ENCODE data around the gene RBM5. TPM values are rescaled to one million over a fixed set of nuclear protein-coding genes. Genes with fewer than 3 reads are reported as not detected.

Gene RBM5
- total RNA-seq, 1 experiment from 2014 or later = 128 TPM

DNA sequence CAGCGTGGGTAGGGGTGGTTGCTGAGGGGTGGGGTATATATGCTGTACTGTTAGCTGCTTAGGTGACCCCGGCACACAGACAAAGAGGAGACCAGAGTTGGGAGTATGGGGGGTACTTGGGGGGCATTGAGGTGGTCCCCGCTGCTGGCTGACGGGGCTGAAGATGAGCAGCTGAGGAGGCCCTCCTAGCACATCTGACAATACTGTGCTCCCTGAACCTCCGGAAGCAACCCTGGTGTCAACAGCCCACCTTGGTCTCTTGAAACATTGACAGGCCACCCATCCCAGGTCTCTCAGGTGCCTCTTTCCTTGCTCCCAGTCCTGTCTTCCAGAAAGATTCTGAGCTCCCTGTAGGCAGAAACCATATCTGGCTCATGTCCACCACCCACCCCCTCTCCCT lies 47.2 kb downstream of the RBM5 start:
- DNase-seq (no peak), ATAC-seq (no peak)
- no peak overlapping the region for H3K27ac ChIP-seq (ENCODE audit: low read length)
- H3K27me3 ChIP-seq (ENCODE audit: low read length) = no peaks in the 10 kb centered on the region
- intact Hi-C loops (cut with micrococcal nuclease) = no loop called here
- H2AFZ ChIP-seq (ENCODE audit: low read length) = no peak overlapping the region
- ChIA-PET CTCF (no interaction called here), POLR2A (ENCODE audit: unreplicated experiment) (interaction anchor here (0.6 kb wide), 2 partner anchors 29 to 333 kb away, joined by 3 read pairs; partner anchors contain the start of gene INKA1)
- H3K9me3 ChIP-seq (ENCODE audit: low read length) = no peaks in the 10 kb centered on the region
- H3K9ac ChIP-seq (ENCODE audit: low read length) = no peak overlapping the region
- no peaks in the 10 kb centered on the region for H3K9me2 ChIP-seq (replicated peaks; ENCODE audit: low read length)
- BruUV-seq (replicated peaks) = no TSS peak
- H3F3A ChIP-seq (ENCODE audit: low read length, unreplicated experiment) = no peaks in the 10 kb centered on the region
- TF ChIP-seq EZH2phosphoT487 (IDR thresholded peaks at IDR 0.05; ENCODE audit: borderline replicate concordance, low read length) = no peak
- no peak for TF ChIP-seq EZH2 (IDR thresholded peaks at IDR 0.05; ENCODE audit: low read length, unreplicated experiment)
- TF ChIP-seq CTCF (conservative IDR thresholded peaks at IDR 0.05; ENCODE audit: low read depth, low read length) = no peak
- H3K4me1 ChIP-seq (ENCODE audit: insufficient read depth, low read length) = peaks cover 11% of the 10 kb centered on the region
- H3K4me2 ChIP-seq (ENCODE audit: low read length) = no peak overlapping the region
- no peaks in the 10 kb centered on the region for H3K79me2 ChIP-seq (ENCODE audit: low read length)
- H3K4me3 ChIP-seq (ENCODE audit: low read length) = no peak overlapping the region
- no peaks in the 10 kb centered on the region for H3K36me3 ChIP-seq (ENCODE audit: low read depth, low read length)
- no peaks in the 10 kb centered on the region for H4K20me1 ChIP-seq (ENCODE audit: low read length)

DNA sequence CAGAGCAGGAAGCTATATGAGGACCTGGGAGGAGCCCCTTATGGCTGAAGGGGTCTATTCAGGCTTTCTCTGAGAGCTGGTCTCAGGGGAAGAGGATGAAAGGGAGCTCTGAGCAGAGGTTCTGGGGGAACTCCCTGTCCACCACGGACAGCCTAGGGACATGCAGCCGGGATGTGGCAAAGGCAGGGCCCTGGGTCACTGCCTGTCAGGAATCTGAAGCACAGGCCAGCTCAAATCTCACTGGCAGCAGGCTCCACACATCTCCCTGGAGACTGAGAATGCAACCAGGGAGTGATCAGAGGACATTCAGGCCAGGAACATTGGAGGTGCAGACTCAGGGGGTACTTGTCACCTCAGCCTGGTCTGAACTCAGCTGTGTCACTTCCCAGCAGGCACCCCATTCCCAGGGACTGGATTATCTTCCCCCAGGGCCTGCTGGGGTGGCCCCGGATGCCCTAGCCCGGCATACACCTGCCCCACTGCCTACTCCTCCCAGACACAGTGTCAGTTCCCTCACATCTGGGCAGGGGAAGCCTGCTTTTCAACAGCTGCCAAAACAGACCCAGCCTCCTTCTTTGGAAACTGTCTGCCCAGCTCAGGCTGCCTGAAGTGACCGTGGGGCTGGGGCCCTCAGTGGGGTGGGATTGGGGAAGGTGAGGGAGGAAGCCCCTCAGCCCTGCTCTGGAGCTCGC lies 48.1 kb downstream of the RBM5 start:
- Histone ChIP-seq H3F3A (ENCODE audit: low read length, unreplicated experiment) (no peaks in the 10 kb centered on the region), H3K36me3 (ENCODE audit: low read depth, low read length) (no peaks in the 10 kb centered on the region), H3K27me3 (ENCODE audit: low read length) (no peaks in the 10 kb centered on the region), H2AFZ (ENCODE audit: low read length) (no peak overlapping the region), H3K79me2 (ENCODE audit: low read length) (no peaks in the 10 kb centered on the region), H4K20me1 (ENCODE audit: low read length) (no peaks in the 10 kb centered on the region), H3K4me1 (ENCODE audit: insufficient read depth, low read length) (peaks cover 11% of the 10 kb centered on the region), H3K9me3 (ENCODE audit: low read length) (no peaks in the 10 kb centered on the region), H3K4me2 (ENCODE audit: low read length) (no peak overlapping the region), H3K9me2 (replicated peaks; ENCODE audit: low read length) (no peaks in the 10 kb centered on the region), H3K9ac (ENCODE audit: low read length) (no peak overlapping the region), H3K4me3 (ENCODE audit: low read length) (no peak overlapping the region), H3K27ac (ENCODE audit: low read length) (no peak overlapping the region)
- intact Hi-C loops (cut with micrococcal nuclease) = no loop called here
- DNase-seq = no peak
- ATAC-seq = peak; percentile 21; the same call in 1 of the 2 replicates
- BruUV-seq (replicated peaks) = no TSS peak
- ChIA-PET POLR2A (ENCODE audit: unreplicated experiment) (interaction anchor here (0.5 to 0.6 kb wide), 2 partner anchors 64 to 334 kb away, joined by 3 to 5 read pairs; partner anchors contain the start of gene INKA1), CTCF (interaction anchor here (0.6 kb wide), 1 partner anchor 210 kb away, joined by 10 read pairs; no protein-coding TSS in a partner anchor)
- TF ChIP-seq EZH2 (IDR thresholded peaks at IDR 0.05; ENCODE audit: low read length, unreplicated experiment) = no peak
- TF ChIP-seq EZH2phosphoT487 (IDR thresholded peaks at IDR 0.05; ENCODE audit: borderline replicate concordance, low read length) = no peak
- no peak for TF ChIP-seq CTCF (conservative IDR thresholded peaks at IDR 0.05; ENCODE audit: low read depth, low read length)

- Histone ChIP-seq H3K9ac (ENCODE audit: low read length) (no peak overlapping the region), H3K4me3 (ENCODE audit: low read length) (no peak overlapping the region), H4K20me1 (ENCODE audit: low read length) (no peaks in the 10 kb centered on the region), H3K79me2 (ENCODE audit: low read length) (no peaks in the 10 kb centered on the region), H3K4me2 (ENCODE audit: low read length) (no peak overlapping the region), H3F3A (ENCODE audit: low read length, unreplicated experiment) (no peaks in the 10 kb centered on the region), H3K4me1 (ENCODE audit: insufficient read depth, low read length) (peaks cover 11% of the 10 kb centered on the region), H2AFZ (ENCODE audit: low read length) (no peak overlapping the region), H3K9me3 (ENCODE audit: low read length) (no peaks in the 10 kb centered on the region), H3K27ac (ENCODE audit: low read length) (no peak overlapping the region), H3K36me3 (ENCODE audit: low read depth, low read length) (no peaks in the 10 kb centered on the region), H3K9me2 (replicated peaks; ENCODE audit: low read length) (no peaks in the 10 kb centered on the region), H3K27me3 (ENCODE audit: low read length) (no peaks in the 10 kb centered on the region)
- TF ChIP-seq EZH2phosphoT487 (IDR thresholded peaks at IDR 0.05; ENCODE audit: borderline replicate concordance, low read length) = no peak
- TF ChIP-seq CTCF (conservative IDR thresholded peaks at IDR 0.05; ENCODE audit: low read depth, low read length) = no peak
- no peak for TF ChIP-seq EZH2 (IDR thresholded peaks at IDR 0.05; ENCODE audit: low read length, unreplicated experiment)
- BruUV-seq (replicated peaks) = no TSS peak
- DNase-seq = no peak
- intact Hi-C loops (cut with micrococcal nuclease) = no loop called here
- ATAC-seq = no peak
- ChIA-PET POLR2A (ENCODE audit: unreplicated experiment) (no interaction called here), CTCF (no interaction called here)
These were observed 48.8 kb downstream of the RBM5 start for GRCh38 chr3:50137531-50137930.

Measured in PC-3 (cell line).